GM23338 (cell line): ENCODE data around the gene KCNJ4.

Source experiments
- CREB1 ChIP-seq: fragments of 250-450 bp; sonication (Bioruptor Pico); IDR thresholded peaks from 2 replicates; pipeline ENCODE4 v1.5.0; 2020; ENCODE audit warnings: low read depth, mild to moderate bottlenecking, moderate library complexity
- ETS1 ChIP-seq: IDR thresholded peaks from 2 replicates; pipeline ENCODE4 v1.6.1; 2016; ENCODE audit warnings: antibody characterized with exemption
- EZH2 ChIP-seq: fragments of 200-600 bp; sonication (generic); IDR thresholded peaks from one replicate; pipeline ENCODE4 v1.8.0; 2017; ENCODE audit warnings: antibody characterized with exemption, mild to moderate bottlenecking, low read depth; ENCODE audit not compliant: unreplicated experiment
- EZH2phosphoT487 ChIP-seq: fragments of 200-600 bp; sonication (generic); IDR thresholded peaks from one replicate; pipeline ENCODE4 v1.8.1; 2018; ENCODE audit warnings: antibody characterized with exemption; ENCODE audit not compliant: unreplicated experiment
- JUNB ChIP-seq: IDR thresholded peaks from one replicate; pipeline ENCODE4 v1.6.1; 2016; ENCODE audit warnings: antibody characterized with exemption; ENCODE audit not compliant: unreplicated experiment
- POLR2AphosphoS5 ChIP-seq: IDR thresholded peaks from 2 replicates; pipeline ENCODE4 v1.6.1; 2016; ENCODE audit warnings: antibody characterized with exemption, low read depth
- ZNF114 ChIP-seq: fragments of 250-450 bp; sonication (Bioruptor Pico); IDR thresholded peaks from 2 replicates; pipeline ENCODE4 v1.5.0; 2020; ENCODE audit warnings: mild to moderate bottlenecking, moderate library complexity
- ZNF331 ChIP-seq: fragments of 250-450 bp; sonication (Bioruptor Pico); IDR thresholded peaks from 2 replicates; pipeline ENCODE4 v1.5.0; 2020; ENCODE audit warnings: low read depth, mild to moderate bottlenecking, moderate library complexity
- TF ChIP-seq, protein P1 (sequence below), 2 experiments: fragments of 200-600 bp in 1 of 2; sonication (generic) in 1 of 2; conservative IDR thresholded peaks; 2 replicates each; pipeline versions ENCODE4 v1.5.1 to v1.6.1; 2016 to 2017; ENCODE audit warnings: antibody characterized with exemption in 2 of 2, low read depth in 2 of 2, mild to moderate bottlenecking in 2 of 2, moderate library complexity in 1 of 2
- TF ChIP-seq, protein P2 (sequence below): IDR thresholded peaks from one replicate; pipeline ENCODE4 v1.6.1; 2018; ENCODE audit warnings: antibody characterized with exemption; ENCODE audit not compliant: unreplicated experiment

GRCh38 chr22:38462960-38463784, 8.2 kb upstream of the KCNJ4 start:
- TF ChIP-seq, protein P1, sequence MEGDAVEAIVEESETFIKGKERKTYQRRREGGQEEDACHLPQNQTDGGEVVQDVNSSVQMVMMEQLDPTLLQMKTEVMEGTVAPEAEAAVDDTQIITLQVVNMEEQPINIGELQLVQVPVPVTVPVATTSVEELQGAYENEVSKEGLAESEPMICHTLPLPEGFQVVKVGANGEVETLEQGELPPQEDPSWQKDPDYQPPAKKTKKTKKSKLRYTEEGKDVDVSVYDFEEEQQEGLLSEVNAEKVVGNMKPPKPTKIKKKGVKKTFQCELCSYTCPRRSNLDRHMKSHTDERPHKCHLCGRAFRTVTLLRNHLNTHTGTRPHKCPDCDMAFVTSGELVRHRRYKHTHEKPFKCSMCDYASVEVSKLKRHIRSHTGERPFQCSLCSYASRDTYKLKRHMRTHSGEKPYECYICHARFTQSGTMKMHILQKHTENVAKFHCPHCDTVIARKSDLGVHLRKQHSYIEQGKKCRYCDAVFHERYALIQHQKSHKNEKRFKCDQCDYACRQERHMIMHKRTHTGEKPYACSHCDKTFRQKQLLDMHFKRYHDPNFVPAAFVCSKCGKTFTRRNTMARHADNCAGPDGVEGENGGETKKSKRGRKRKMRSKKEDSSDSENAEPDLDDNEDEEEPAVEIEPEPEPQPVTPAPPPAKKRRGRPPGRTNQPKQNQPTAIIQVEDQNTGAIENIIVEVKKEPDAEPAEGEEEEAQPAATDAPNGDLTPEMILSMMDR (conservative IDR thresholded peaks at IDR 0.05; ENCODE audit: low read depth in 2 of 2) = peak in 1 of 2 experiments; percentile 12; a peak in 1 of 4 replicates
- TF ChIP-seq POLR2AphosphoS5 (no peak; the same call in 1 of the 2 replicates), EZH2phosphoT487 (no peak), CREB1 (peak; percentile 27; the same call in 1 of the 2 replicates), EZH2 (no peak), ZNF114 (CRISPR knock-in tag) (no peak), JUNB (no peak), ZNF331 (CRISPR knock-in tag) (no peak), ETS1 (no peak)
- TF ChIP-seq, protein P2, sequence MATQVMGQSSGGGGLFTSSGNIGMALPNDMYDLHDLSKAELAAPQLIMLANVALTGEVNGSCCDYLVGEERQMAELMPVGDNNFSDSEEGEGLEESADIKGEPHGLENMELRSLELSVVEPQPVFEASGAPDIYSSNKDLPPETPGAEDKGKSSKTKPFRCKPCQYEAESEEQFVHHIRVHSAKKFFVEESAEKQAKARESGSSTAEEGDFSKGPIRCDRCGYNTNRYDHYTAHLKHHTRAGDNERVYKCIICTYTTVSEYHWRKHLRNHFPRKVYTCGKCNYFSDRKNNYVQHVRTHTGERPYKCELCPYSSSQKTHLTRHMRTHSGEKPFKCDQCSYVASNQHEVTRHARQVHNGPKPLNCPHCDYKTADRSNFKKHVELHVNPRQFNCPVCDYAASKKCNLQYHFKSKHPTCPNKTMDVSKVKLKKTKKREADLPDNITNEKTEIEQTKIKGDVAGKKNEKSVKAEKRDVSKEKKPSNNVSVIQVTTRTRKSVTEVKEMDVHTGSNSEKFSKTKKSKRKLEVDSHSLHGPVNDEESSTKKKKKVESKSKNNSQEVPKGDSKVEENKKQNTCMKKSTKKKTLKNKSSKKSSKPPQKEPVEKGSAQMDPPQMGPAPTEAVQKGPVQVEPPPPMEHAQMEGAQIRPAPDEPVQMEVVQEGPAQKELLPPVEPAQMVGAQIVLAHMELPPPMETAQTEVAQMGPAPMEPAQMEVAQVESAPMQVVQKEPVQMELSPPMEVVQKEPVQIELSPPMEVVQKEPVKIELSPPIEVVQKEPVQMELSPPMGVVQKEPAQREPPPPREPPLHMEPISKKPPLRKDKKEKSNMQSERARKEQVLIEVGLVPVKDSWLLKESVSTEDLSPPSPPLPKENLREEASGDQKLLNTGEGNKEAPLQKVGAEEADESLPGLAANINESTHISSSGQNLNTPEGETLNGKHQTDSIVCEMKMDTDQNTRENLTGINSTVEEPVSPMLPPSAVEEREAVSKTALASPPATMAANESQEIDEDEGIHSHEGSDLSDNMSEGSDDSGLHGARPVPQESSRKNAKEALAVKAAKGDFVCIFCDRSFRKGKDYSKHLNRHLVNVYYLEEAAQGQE = no peak
